HG03280 (cell line): ENCODE data around the gene XPC.

Experiments used
- ATAC-seq: cut with Tn5 transposase; IDR thresholded peaks from one replicate; pipeline ENCODE4 v1.9.1; 2021; ENCODE audit warnings: mild to moderate bottlenecking, moderate library complexity; ENCODE audit not compliant: unreplicated experiment

Gene XPC

GRCh38 chr3:14208977-14209394 is 30.6 kb upstream of the XPC start:
- no peak for ATAC-seq

- ATAC-seq = no peak
These were observed 29.8 kb upstream of the XPC start for GRCh38 chr3:14208168-14208567.

GRCh38 chr3:14206548-14207177 is 28.3 kb upstream of the XPC start:
- no peak for ATAC-seq

GRCh38 chr3:14204515-14205284 is 26.3 kb upstream of the XPC start:
- no peak for ATAC-seq

GRCh38 chr3:14203521-14204079 is 25.2 kb upstream of the XPC start:
- no peak for ATAC-seq

- no peak for ATAC-seq
These were observed 24.6 kb upstream of the XPC start for GRCh38 chr3:14202874-14203520.

DNA sequence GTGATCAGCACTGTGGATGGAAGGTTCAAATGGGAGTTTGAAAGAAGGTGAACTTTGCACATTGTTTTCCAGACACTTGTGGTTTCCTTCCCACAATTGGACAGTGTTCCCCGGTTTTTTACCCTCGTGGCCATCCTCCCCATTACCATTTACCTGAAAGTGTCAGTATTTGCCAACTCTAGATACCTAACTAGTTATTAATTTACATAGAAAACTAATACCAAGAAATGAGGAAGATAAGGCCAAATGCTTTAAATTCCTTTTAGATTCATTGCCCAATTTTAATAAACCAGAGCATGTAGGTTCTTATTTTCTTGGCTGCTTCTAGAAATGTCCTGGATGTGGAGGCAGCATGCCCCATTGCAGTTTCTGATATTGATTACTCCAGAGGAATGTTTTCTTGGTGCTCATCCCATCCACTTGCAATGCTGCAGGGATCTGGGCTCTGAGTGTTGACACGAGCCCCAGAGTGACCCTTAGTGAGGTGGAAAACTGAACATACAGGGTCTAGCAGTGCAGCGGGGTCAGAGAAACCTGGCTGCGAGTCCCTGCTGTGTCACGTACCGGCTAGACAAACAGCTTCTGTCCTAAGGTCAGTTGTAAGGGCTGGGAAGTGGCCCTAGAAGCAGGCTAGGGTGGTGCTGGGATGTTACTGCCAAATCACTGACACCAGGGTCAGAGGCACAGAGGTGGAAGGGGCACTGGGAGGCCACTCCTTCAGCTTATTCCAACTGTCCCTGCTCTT is 23.7 kb upstream of the XPC start:
- no peak for ATAC-seq

GRCh38 chr3:14200841-14201240 is 22.4 kb upstream of the XPC start:
- no peak for ATAC-seq

DNA sequence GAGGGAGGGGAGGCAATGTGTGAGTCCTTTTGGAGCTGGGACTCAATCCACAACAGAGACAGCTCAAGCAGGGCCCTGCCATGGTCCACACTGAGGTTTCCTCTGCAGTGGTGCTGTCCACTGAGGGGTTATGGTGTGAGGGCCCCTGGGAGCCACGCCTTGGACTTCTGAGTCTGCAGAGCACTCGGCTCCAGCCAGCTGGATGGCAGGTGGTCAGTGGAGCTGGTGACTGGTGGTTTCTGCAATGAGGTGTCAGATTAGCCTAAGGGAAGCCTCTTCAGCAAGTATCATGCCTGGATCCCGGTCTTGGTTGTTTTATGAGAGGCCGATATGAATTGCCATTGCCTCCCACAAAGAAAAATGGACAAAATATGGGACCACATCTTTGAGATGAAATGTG is 21.9 kb upstream of the XPC start:
- no peak for ATAC-seq

- no peak for ATAC-seq
These were observed 21.2 kb upstream of the XPC start for GRCh38 chr3:14199641-14200040.

GRCh38 chr3:14194865-14195264 is 16.5 kb upstream of the XPC start:
- no peak for ATAC-seq

DNA sequence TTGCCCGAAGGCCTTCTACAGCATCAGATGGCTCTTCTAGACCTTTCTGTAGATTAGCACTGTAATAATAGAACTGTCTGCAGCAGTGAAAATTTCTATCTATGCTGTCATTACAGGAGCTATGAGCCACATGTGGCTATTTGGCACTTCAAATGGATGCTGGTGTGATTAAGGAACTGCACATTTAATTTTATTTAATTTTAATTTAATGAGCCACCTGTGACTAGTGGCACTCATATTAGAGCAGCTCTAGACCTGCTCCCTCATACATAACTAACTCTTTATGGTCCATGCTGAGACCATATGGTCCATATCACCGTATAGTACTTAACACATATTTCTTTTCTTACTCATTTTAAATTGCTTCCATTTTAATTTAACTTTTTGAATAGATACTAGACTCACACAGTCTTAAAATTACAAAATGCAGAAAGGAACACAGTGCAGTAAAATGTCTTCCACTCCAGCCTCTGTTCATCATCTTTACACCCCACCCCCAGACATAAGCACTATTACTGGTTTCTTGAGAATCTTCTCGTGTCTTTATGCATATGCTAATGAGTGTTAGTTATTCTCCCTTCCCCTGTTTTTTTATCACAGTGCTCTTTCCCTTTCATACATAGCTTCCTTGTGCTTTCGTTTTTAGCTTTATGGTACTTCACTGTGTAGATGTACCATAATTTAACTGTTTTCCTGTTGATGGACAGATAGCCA is 9.8 kb upstream of the XPC start:
- ATAC-seq = no peak

DNA sequence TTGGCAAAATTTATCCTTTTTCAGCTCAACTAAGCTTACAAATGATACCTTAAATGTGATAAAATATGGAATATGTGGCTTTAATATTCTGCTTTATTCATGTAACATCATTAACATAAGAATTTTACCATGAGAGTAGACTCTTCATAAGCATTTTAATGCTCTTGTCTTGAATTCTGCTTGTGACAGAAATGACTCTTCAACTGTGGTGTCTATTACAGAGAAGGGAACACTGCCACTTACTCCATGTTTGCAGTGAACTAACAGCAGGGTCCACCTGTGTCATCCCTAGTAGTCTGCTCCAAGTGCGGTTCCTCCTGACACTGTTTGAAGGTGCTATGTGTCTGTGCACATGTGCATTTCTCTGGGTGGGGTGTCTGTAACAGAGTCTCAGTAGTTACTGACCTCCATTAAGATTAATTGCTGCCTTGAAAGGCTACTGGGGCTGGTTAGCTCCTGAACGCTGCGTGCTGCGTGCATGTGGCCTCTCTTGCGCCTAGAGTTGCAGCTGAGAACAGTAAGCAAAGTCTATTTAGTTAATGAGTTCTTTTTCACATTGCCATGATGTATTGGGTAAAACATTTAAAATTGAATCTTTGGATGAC is 8.6 kb upstream of the XPC start:
- no peak for ATAC-seq

DNA sequence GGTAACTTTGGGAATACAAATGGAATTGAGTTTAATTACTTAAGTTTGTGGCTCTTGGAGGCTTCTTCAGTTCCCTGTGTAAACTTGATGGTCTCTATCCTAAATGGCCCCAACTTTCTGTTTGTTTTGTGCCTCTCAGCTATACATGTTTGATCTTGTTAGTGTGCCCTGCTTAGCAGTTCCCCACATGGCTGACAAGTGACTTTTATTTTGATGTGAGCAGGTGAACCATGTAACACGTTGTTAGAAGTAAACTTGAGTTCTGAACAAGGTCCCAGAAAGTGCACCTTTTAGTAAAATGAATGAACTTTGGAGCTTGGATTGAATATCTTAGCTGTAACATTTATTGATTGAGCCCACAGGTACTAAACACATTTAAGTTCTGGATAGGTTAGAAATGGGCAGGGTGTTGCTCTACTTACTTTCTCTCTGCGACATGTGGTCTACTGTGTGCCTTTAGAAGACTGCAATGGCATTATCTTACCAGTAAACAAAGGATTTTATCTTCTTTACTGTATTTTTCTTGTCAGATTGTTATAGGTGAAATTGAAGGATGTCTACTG is 4.7 kb upstream of the XPC start:
- ATAC-seq = no peak

DNA sequence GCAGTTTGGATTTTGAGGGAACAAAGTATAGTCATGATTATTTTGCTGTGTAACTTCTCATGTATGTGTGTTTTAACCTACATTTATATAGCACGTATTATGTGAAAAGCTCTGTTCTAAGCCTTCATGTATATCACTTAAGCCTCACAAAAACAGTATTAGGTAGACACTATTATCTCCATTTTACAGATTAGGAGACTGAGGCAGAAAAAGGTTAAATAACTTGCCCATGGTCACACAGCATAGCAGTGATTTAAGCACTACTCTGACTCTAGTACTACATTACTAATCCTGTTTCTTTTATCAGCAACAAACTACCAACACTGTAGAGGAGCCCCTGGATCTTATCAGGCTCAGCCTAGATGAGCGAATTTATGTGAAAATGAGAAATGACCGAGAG is 2.9 kb upstream of the XPC start:
- ATAC-seq = no peak

DNA sequence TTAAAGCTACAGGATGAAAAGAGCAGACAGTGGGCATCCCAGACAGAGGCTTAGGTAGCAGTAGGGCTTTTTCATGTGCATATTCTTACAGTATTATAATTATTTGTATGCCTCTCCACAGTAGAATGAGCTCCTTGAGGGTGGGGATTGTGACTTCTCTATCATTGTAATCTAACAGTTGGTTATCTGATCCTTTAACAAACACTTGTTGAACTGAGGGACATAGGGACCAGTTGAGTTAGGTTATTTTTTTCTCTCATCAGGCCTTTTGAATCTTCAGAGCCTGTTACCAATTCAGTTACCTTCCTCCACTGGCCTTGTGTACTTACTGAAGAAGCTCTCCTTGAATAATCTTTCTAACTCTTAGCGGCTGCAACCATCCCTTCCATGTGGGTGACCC is 1.4 kb upstream of the XPC start:
- no peak for ATAC-seq

DNA sequence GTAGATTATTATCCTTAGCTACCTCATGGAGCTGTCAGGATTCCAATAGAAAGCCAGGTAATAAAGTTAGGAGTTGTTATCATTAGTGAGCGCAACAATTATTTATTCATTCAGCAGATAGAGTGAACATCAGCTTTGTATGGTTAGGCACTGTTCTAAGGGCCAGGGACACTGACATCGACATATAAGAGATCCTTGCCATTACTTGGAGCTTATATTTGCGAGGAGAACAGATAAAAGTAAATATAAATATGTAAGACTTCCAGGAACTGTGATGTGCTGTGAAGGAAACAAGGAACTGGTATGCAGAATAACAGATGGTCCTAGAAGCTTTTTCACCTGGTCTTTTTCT is 689 bp upstream of the XPC start:
- ATAC-seq = no peak

- peak; percentile 6 for ATAC-seq
These were observed 688 bp downstream of the XPC start for GRCh38 chr3:14177580-14178246.

- no peak for ATAC-seq
These were observed 2.9 kb downstream of the XPC start for GRCh38 chr3:14175383-14176037.
